SK-N-MC (cell line): ENCODE results near the gene TMEM225B.

Source experiments
- EZH2 ChIP-seq: fragments of 200-600 bp; sonication (generic); IDR thresholded peaks from one replicate; pipeline ENCODE4 v1.6.1; 2017; ENCODE audit warnings: antibody characterized with exemption
- POLR2AphosphoS5 ChIP-seq: IDR thresholded peaks from 2 replicates; pipeline ENCODE4 v1.6.1; 2012; ENCODE audit warnings: mild to moderate bottlenecking, low read depth, low read length, borderline replicate concordance

DNA sequence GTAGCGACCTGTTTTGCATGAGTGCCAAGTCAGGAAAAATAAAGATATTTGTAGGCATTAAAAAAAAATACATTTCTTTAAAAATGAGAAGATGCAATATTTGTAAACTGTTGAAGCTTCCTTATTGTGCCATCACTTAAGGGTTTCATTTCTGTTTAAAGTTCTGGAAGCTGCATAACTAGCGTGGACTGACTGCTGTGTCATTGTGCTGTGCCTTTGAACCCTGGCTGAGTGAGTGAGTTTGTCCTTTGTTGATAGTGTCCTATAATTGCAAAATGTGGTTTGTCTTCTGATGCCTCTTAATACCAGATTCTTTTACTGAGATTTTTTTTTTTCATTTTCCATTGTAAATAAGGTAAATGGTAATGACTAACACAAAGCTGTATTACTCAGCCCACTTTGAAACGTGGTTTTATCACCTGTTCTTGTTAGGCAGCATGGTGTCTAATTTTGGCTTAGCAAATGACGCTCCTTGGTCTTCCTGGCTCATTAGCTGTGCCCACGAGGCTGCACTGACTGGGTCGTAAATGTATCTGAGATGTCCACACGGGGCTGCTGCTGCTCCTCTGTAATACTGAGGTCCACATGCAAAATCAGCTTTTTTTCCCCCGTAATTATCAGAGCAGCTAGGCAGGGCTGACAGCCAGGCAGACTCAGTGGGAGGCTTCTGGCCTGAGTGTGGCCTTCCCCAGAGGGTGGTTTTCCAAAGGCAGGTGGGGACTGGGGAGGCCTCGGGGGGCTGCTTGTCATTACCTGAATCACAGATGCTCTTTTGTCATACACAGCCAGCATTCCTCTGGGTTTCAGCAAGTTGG is 33.4 kb downstream of the TMEM225B start:
- TF ChIP-seq EZH2 (no peak), POLR2AphosphoS5 (no peak)
